SK-N-MC (cell line): ENCODE results near the gene UBTD1.

Experiments used
- EZH2 ChIP-seq: fragments of 200-600 bp; sonication (generic); IDR thresholded peaks from one replicate; pipeline ENCODE4 v1.6.1; 2017; ENCODE audit warnings: antibody characterized with exemption
- FOXP2 ChIP-seq: optimal IDR thresholded peaks from 2 replicates; pipeline ENCODE3; 2011; ENCODE audit warnings: mild to moderate bottlenecking, moderate library complexity; ENCODE audit not compliant: insufficient read depth; ENCODE audit errors: extremely low read length, control extremely low read depth
- POLR2AphosphoS5 ChIP-seq: IDR thresholded peaks from 2 replicates; pipeline ENCODE4 v1.6.1; 2012; ENCODE audit warnings: mild to moderate bottlenecking, low read depth, low read length, borderline replicate concordance

- TF ChIP-seq EZH2 (no peak), POLR2AphosphoS5 (no peak), FOXP2 (no peak)
Observed at GRCh38 chr10:97511711-97512440, 13.2 kb downstream of the UBTD1 start.
